CD14-positive monocyte (primary cell): ENCODE data around the gene ZDHHC17. TPM values are rescaled to one million over a fixed set of nuclear protein-coding genes. Genes with fewer than 3 reads are reported as not detected.

Experiments
- DNase-seq, 3 donors: peaks; one replicate each; pipeline ENCODE4 v3.0.0-alpha.2; 2011 to 2022
- H2AFZ ChIP-seq: 2 replicates; pipeline ENCODE4 v1.6.0; 2012; ENCODE audit warnings: mild to moderate bottlenecking, low read depth, low read length, inconsistent platforms; ENCODE audit not compliant: insufficient read depth, poor library complexity, severe bottlenecking
- H3K27ac ChIP-seq, 2 donors: 1 replicate in 1 of 2; 2 replicates in 1 of 2; pipeline ENCODE4 v1.5.1; 2012 to 2013; ENCODE audit warnings: low read length in 2 of 2, control low read depth in 1 of 2, inconsistent platforms in 1 of 2, low read depth in 1 of 2, mild to moderate bottlenecking in 1 of 2
- H3K27me3 ChIP-seq, 2 donors: one replicate each; pipeline versions ENCODE4 v1.6.0 to v1.6.1; 2011 to 2013; ENCODE audit warnings: low read length in 2 of 2; ENCODE audit not compliant: control insufficient read depth in 2 of 2, insufficient read depth in 2 of 2
- H3K36me3 ChIP-seq, 2 donors: replicated peaks in 1 of 2; 1 replicate in 1 of 2; 2 replicates in 1 of 2; pipeline versions ENCODE4 v1.5.1 to v1.6.1; 2012 to 2013; ENCODE audit warnings: low read length in 2 of 2, control low read depth in 1 of 2, inconsistent platforms in 1 of 2, mild to moderate bottlenecking in 1 of 2; ENCODE audit not compliant: insufficient read depth in 2 of 2, control insufficient read depth in 1 of 2
- H3K4me1 ChIP-seq, 2 donors: 1 replicate in 1 of 2; 2 replicates in 1 of 2; pipeline versions ENCODE4 v1.5.1 to v1.6.1; 2012 to 2013; ENCODE audit warnings: low read length in 2 of 2, control low read depth in 1 of 2, inconsistent platforms in 1 of 2, mild to moderate bottlenecking in 1 of 2, moderate library complexity in 1 of 2; ENCODE audit not compliant: insufficient read depth in 2 of 2, control insufficient read depth in 1 of 2
- H3K4me2 ChIP-seq: replicated peaks from 2 replicates; pipeline ENCODE3; 2012; ENCODE audit warnings: low read length, moderate library complexity, mild to moderate bottlenecking; ENCODE audit not compliant: poor library complexity, severe bottlenecking; ENCODE audit errors: extremely low read depth
- H3K4me3 ChIP-seq, 3 experiments: fragments of 200-600 bp in 1 of 3; sonication (generic) in 1 of 3; replicated peaks in 1 of 3; 1 replicate in 2 of 3; 2 replicates in 1 of 3; pipeline ENCODE4 v1.5.1; 2011 to 2013; ENCODE audit warnings: low read length in 3 of 3, mild to moderate bottlenecking in 3 of 3, control low read depth in 2 of 3, low read depth in 2 of 3, inconsistent platforms in 1 of 3, moderate library complexity in 1 of 3
- H3K79me2 ChIP-seq: 2 replicates; pipeline ENCODE4 v1.6.0; 2012; ENCODE audit warnings: mild to moderate bottlenecking, control low read depth, inconsistent platforms, low read length, moderate library complexity; ENCODE audit not compliant: insufficient read depth
- H3K9ac ChIP-seq: 2 replicates; pipeline ENCODE4 v1.6.0; 2017; ENCODE audit warnings: low read length, mild to moderate bottlenecking; ENCODE audit not compliant: insufficient read depth, poor library complexity, severe bottlenecking
- H3K9me3 ChIP-seq, 2 donors: replicated peaks in 1 of 2; 1 replicate in 1 of 2; 2 replicates in 1 of 2; pipeline versions ENCODE4 v1.5.1 to v1.6.1; 2012 to 2013; ENCODE audit warnings: low read length in 2 of 2, control low read depth in 1 of 2; ENCODE audit not compliant: control insufficient read depth in 1 of 2, insufficient read depth in 1 of 2
- H4K20me1 ChIP-seq: 2 replicates; pipeline ENCODE4 v1.6.0; 2012; ENCODE audit warnings: mild to moderate bottlenecking, low read length, control low read depth, moderate library complexity; ENCODE audit not compliant: insufficient read depth
- H3K27ac Mint-ChIP-seq, 7 donors: one replicate each; pipeline ENCODE4 v1.8.0; 2020; ENCODE audit warnings: mild to moderate bottlenecking in 7 of 7, mixed read lengths in 7 of 7, moderate library complexity in 6 of 7, inconsistent platforms in 2 of 7
- H3K27me3 Mint-ChIP-seq, 3 donors: one replicate each; pipeline ENCODE4 v1.8.0; 2021 to 2022; ENCODE audit warnings: low read depth in 3 of 3, mild to moderate bottlenecking in 3 of 3, mixed read lengths in 3 of 3, moderate library complexity in 3 of 3, inconsistent platforms in 1 of 3
- H3K36me3 Mint-ChIP-seq, 2 donors: one replicate each; pipeline ENCODE4 v1.8.0; 2020; ENCODE audit warnings: mixed read lengths in 2 of 2, inconsistent platforms in 1 of 2, mild to moderate bottlenecking in 1 of 2
- H3K4me1 Mint-ChIP-seq: one replicate; pipeline ENCODE4 v1.8.0; 2020; ENCODE audit warnings: mild to moderate bottlenecking, mixed read lengths
- H3K4me3 Mint-ChIP-seq, 2 donors: one replicate each; pipeline ENCODE4 v1.8.0; 2020; ENCODE audit warnings: mild to moderate bottlenecking in 2 of 2, mixed read lengths in 2 of 2, moderate library complexity in 1 of 2
- H3K9me3 Mint-ChIP-seq, 7 donors: one replicate each; pipeline ENCODE4 v1.8.0; 2020 to 2022; ENCODE audit warnings: mixed read lengths in 7 of 7, mild to moderate bottlenecking in 6 of 7, moderate library complexity in 6 of 7, inconsistent platforms in 2 of 7
- CTCF ChIP-seq: fragments of 200-600 bp; IDR thresholded peaks from one replicate; pipeline ENCODE4 v1.8.0; 2022; ENCODE audit warnings: antibody characterized with exemption, mild to moderate bottlenecking
- whole genome bisulfite sequencing: methylation state at CpG from one replicate; pipeline ENCODE4 v1.1.5; 2013; ENCODE audit warnings: missing lambda C conversion rate; ENCODE audit not compliant: insufficient coverage; 5-methylcytosine and 5-hydroxymethylcytosine counted together
- intact Hi-C, 2 donors: fragments of 100-400 bp; cut with micrococcal nuclease; formaldehyde crosslinking; loops; one replicate each; pipeline versions ENCODE4 v1.15.0 to v1.15.1; 2023
- polyA plus RNA-seq, 3 donors: library from polyadenylated mRNA; depleted of rRNA in 1 of 3; unstranded in 2 of 3; stranded (reverse) in 1 of 3; fragments of 300-500 nt in 2 of 3; fragments of >200 nt in 1 of 3; fragmentation: Illumina TruSeq in 2 of 3; gene quantifications; 1 replicate in 2 of 3; 2 replicates in 1 of 3; pipeline ENCODE4 v1.2.3, GENCODE V29; 2012 to 2021

ZDHHC17 gene
- polyA plus RNA-seq, 3 donors, result 4.6 to 31.4 (median 9.3) TPM

GRCh38 chr12:76768576-76768975 lies 4.7 kb downstream of the ZDHHC17 start:
- Mint-ChIP-seq H3K27ac (peak overlapping the region in 3 of 7 donors; percentile 68 to 80 (median 73)), H3K36me3 (peaks cover 7 to 8% of the 10 kb centered on the region in 2 donors), H3K4me3 (peak overlapping the region in 1 of 2 donors; percentile 35), H3K9me3 (no peaks in the 10 kb centered on the region), H3K4me1 (peaks cover 56% of the 10 kb centered on the region), H3K27me3 (peaks cover 0 to 1% (median 0%) of the 10 kb centered on the region in 3 donors)
- peak overlapping the region in 1 of 2 donors; percentile 15 for H3K27ac ChIP-seq
- H3K27me3 ChIP-seq, result no peaks in the 10 kb centered on the region
- no peak for TF ChIP-seq CTCF
- peaks cover 39% of the 10 kb centered on the region for H4K20me1 ChIP-seq
- no peak overlapping the region for H2AFZ ChIP-seq
- peak; percentile 20 to 52 (median 34) for DNase-seq
- no peak overlapping the region for H3K9ac ChIP-seq
- no peak overlapping the region for H3K4me3 ChIP-seq
- WGBS, result no CpG with 5 or more reads among the region's 3 CpGs
- H3K36me3 ChIP-seq, result no peaks in the 10 kb centered on the region
- peaks cover 89% of the 10 kb centered on the region for H3K79me2 ChIP-seq
- no peak overlapping the region for H3K4me2 ChIP-seq
- peaks cover 40 to 52% of the 10 kb centered on the region in 2 donors for H3K4me1 ChIP-seq
- no peaks in the 10 kb centered on the region for H3K9me3 ChIP-seq
- intact Hi-C loops, result no loop called here

- Histone ChIP-seq H3K79me2 (peaks cover 98% of the 10 kb centered on the region), H3K9ac (no peak overlapping the region), H4K20me1 (peaks cover 58% of the 10 kb centered on the region), H3K27me3 (no peaks in the 10 kb centered on the region), H3K4me3 (no peak overlapping the region), H3K36me3 (peaks cover 0 to 17% of the 10 kb centered on the region in 2 donors), H3K27ac (peak overlapping the region in 1 of 2 donors; percentile 9), H3K4me2 (no peak overlapping the region), H3K4me1 (peaks cover 5 to 7% of the 10 kb centered on the region in 2 donors), H3K9me3 (peaks cover 9 to 10% of the 10 kb centered on the region in 2 donors), H2AFZ (no peak overlapping the region)
- 45% methylated on average over 5 of the region's 5 CpGs for WGBS
- Mint-ChIP-seq H3K27me3 (peaks cover 0 to 1% (median 1%) of the 10 kb centered on the region in 3 donors), H3K9me3 (peaks cover 5 to 19% (median 14%) of the 10 kb centered on the region in 7 donors), H3K4me1 (peaks cover 15% of the 10 kb centered on the region), H3K36me3 (peaks cover 19 to 28% of the 10 kb centered on the region in 2 donors), H3K27ac (peak overlapping the region in 4 of 7 donors; percentile 3 to 83 (median 19)), H3K4me3 (no peak overlapping the region)
- peak; percentile 43 to 70 (median 59) for DNase-seq
- no peak for TF ChIP-seq CTCF
- intact Hi-C loops, result no loop called here
Observed at GRCh38 chr12:76777765-76778216, 13.9 kb downstream of the ZDHHC17 start.
